WTC11 (cell line): Measurements from ENCODE around the gene PACSIN3.

Experiments used
- AFF4 ChIP-seq: sonication (generic); formaldehyde crosslinking; IDR thresholded peaks from 2 replicates; pipeline ENCODE4 v1.8.1; 2023; ENCODE audit warnings: mild to moderate bottlenecking, missing genetic modification reagents, borderline replicate concordance
- AR ChIP-seq: fragments of 250-450 bp; sonication (Bioruptor Pico); IDR thresholded peaks from 2 replicates; pipeline ENCODE4 v1.9.0; 2021; ENCODE audit warnings: mild to moderate bottlenecking
- ATF6 ChIP-seq: sonication (generic); formaldehyde crosslinking; IDR thresholded peaks from 2 replicates; pipeline ENCODE4 v1.8.1; 2023; ENCODE audit warnings: mild to moderate bottlenecking, missing genetic modification reagents
- CTCF ChIP-seq: fragments of 200-600 bp; IDR thresholded peaks from 2 replicates; pipeline ENCODE4 v1.8.0; 2022; ENCODE audit warnings: antibody characterized with exemption
- E2F5 ChIP-seq: sonication (generic); formaldehyde crosslinking; IDR thresholded peaks from 2 replicates; pipeline ENCODE4 v1.8.1; 2022; ENCODE audit warnings: mild to moderate bottlenecking, moderate library complexity, missing genetic modification reagents
- EMX1 ChIP-seq: fragments of 250-450 bp; sonication (Bioruptor Pico); IDR thresholded peaks from 2 replicates; pipeline ENCODE4 v1.8.0; 2021; ENCODE audit warnings: mild to moderate bottlenecking
- ZNF121 ChIP-seq: sonication (generic); formaldehyde crosslinking; IDR thresholded peaks from 2 replicates; pipeline ENCODE4 v1.8.0; 2023; ENCODE audit warnings: missing genetic modification reagents

- TF ChIP-seq ATF6 (CRISPR knock-in tag): no peak
- TF ChIP-seq EMX1 (CRISPR knock-in tag): no peak
- TF ChIP-seq CTCF: no peak
- TF ChIP-seq AFF4: no peak
- TF ChIP-seq AR (CRISPR knock-in tag): no peak
- no peak for TF ChIP-seq E2F5 (CRISPR knock-in tag)
- TF ChIP-seq ZNF121 (CRISPR knock-in tag): no peak
Observed at GRCh38 chr11:47171061-47171838, 15.0 kb downstream of the PACSIN3 start.
